ENCODE measurements around the gene GGCX. TPM values are rescaled to one million over a fixed set of nuclear protein-coding genes. Genes with fewer than 3 reads are reported as not detected.
A peak's percentile ranks its signal among the peaks of the same experiment; 100 is the strongest.
"Not testable (repeated sequence)": the region's sequence is repeated elsewhere in the genome, so short reads cannot be mapped to it uniquely, and the experiment has no call there.

Gene GGCX
- 10 to 100 TPM; 17.8 to 20.3 TPM for total RNA-seq

- no peaks in the 10 kb centered on the region for H3K27me3 Mint-ChIP-seq (ENCODE audit: low read depth)
- ATAC-seq (replicated peaks in 1 of 2): peak; percentile 96 to 97
- peak within 1 kb of the TSS; percentile 96 for H3K27ac Mint-ChIP-seq
These were observed at the start of gene GGCX for GRCh38 chr2:85561280-85562212. TSS of gene GGCX (minus strand) at chr2:85561493. CDS start at chr2:85561428, 65 bp downstream.

GRCh38 chr2:85607268-85608215 lies 46.2 kb upstream of the GGCX start:
- DNase-seq (no peak), ATAC-seq (replicated peaks in 1 of 2) (no peak)
- Mint-ChIP-seq H3K27ac (no peak overlapping the region), H3K4me1 (ENCODE audit: low read depth) (peaks cover 39% of the 10 kb centered on the region), H3K9me3 (no peaks in the 10 kb centered on the region), H3K27me3 (ENCODE audit: low read depth) (no peaks in the 10 kb centered on the region), H3K36me3 (ENCODE audit: insufficient read depth in 2 of 2) (peaks cover 5 to 8% of the 10 kb centered on the region in 2 donors), H3K4me3 (no peak overlapping the region)

More at GRCh38 chr2:85561280-85562212, at the start of gene GGCX:
- no peaks in the 10 kb centered on the region for H3K9me3 Mint-ChIP-seq
- H3K36me3 Mint-ChIP-seq (ENCODE audit: insufficient read depth in 2 of 2): peaks cover 0 to 6% of the 10 kb centered on the region in 2 donors
- peaks cover 51% of the 10 kb centered on the region for H3K4me1 Mint-ChIP-seq (ENCODE audit: low read depth)
- peak; percentile 92 to 93 for DNase-seq
- peak within 1 kb of the TSS; percentile 90 to 99 for H3K4me3 Mint-ChIP-seq

DNA sequence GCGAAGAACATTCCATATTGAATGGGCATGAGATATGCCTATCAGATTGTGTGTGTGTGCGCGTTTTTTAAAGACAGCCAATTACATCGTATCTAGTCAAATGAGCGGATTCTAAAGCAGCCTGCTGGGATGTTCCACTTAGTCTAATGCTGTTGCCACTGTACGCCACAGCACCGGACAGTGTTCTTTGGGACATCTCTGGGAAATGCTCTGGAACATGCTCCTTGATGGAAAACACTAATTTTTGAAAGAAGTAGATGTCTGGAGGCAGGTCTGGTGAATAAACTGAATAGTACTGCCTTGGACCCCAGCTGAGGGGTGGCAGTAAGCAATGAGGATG lies 44.8 kb upstream of the GGCX start:
- ATAC-seq (replicated peaks in 1 of 2) (no peak), DNase-seq (no peak)
- H3K4me3 Mint-ChIP-seq: no peak overlapping the region
- H3K27ac Mint-ChIP-seq: no peak overlapping the region
- H3K9me3 Mint-ChIP-seq: no peaks in the 10 kb centered on the region
- peaks cover 45% of the 10 kb centered on the region for H3K4me1 Mint-ChIP-seq (ENCODE audit: low read depth)
- no peaks in the 10 kb centered on the region for H3K27me3 Mint-ChIP-seq (ENCODE audit: low read depth)
- peaks cover 3 to 6% of the 10 kb centered on the region in 2 donors for H3K36me3 Mint-ChIP-seq (ENCODE audit: insufficient read depth in 2 of 2)

DNA sequence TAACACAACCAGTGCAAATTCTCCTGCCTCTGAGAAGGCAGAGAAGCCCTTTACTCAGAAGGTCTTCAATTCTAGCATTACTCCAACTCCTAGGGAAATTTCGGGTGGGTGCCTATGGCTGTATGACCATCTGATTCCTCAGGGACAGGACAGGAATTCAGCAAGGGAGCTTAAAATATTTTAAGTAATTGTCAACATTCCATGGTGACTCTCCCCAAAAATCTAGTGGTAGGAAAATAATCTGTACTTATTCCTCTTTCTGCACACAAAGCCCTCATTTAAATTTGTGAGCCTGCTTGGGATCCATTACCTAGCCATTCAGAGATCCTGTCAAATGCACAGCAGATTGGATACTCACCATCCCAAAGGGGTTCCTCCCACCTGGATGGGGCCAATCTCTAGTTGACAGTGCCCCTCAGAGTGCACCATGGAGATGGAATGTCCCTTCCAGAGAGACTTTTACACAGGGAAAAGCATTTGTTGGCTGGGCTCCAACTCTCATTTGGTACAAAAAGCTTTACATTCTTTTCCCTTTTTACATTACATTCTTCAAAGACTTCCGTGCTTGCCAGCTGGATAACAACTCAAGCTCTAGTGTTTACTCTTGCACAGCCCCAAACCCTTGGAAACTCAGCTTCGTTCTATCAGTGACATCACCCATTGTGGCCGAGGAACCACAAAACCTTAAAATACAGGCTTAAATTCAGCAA lies 44.3 kb upstream of the GGCX start:
- Mint-ChIP-seq H3K36me3 (ENCODE audit: insufficient read depth in 2 of 2) (peaks cover 3 to 6% of the 10 kb centered on the region in 2 donors), H3K4me3 (no peak overlapping the region), H3K4me1 (ENCODE audit: low read depth) (peaks cover 44% of the 10 kb centered on the region), H3K9me3 (no peaks in the 10 kb centered on the region), H3K27me3 (ENCODE audit: low read depth) (no peaks in the 10 kb centered on the region), H3K27ac (no peak overlapping the region)
- DNase-seq (no peak), ATAC-seq (replicated peaks in 1 of 2) (no peak)

DNA sequence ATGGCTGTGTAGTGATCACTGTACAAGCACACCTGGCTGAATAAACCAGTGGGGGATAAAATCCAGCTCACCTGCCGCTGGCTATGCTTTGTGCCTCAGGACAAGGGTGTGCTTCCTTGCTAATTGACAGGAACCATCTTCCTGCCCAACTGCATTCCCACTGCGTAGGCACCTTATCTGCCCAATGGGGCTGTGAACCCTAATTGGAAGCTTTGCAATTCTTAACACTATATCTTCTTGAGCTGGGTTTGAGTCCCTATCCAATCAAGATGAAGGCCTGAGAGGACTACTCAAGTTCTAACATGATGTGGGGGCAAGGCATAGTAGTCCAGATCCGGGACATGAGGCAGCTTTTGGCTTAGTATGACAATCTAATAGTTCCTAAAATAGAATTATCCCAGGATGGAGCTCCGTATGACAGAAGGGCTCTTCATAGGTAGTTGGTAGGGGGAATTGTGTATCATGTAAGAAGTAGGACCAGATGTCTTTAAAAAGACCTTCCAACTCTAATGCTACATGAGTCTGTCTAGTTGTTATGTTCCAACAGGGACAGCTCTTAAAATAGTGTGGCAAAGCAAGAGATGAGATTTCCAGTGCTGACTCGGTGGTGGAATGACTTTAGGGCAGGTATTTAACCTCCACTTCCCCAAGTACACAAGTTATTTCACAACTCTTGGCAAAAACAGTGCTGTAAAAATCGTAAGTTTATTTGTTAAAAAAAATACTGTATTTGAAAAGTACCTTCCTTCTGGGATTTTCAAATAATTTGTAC lies 43.5 kb upstream of the GGCX start:
- ATAC-seq (replicated peaks in 1 of 2) (no peak), DNase-seq (no peak)
- H3K4me1 Mint-ChIP-seq (ENCODE audit: low read depth): peaks cover 39% of the 10 kb centered on the region
- peak overlapping the region; percentile 29 for H3K27ac Mint-ChIP-seq
- peaks cover 3 to 5% of the 10 kb centered on the region in 2 donors for H3K36me3 Mint-ChIP-seq (ENCODE audit: insufficient read depth in 2 of 2)
- no peaks in the 10 kb centered on the region for H3K9me3 Mint-ChIP-seq
- H3K27me3 Mint-ChIP-seq (ENCODE audit: low read depth): no peaks in the 10 kb centered on the region
- peak overlapping the region in 1 of 2 donors; percentile 22 for H3K4me3 Mint-ChIP-seq

DNA sequence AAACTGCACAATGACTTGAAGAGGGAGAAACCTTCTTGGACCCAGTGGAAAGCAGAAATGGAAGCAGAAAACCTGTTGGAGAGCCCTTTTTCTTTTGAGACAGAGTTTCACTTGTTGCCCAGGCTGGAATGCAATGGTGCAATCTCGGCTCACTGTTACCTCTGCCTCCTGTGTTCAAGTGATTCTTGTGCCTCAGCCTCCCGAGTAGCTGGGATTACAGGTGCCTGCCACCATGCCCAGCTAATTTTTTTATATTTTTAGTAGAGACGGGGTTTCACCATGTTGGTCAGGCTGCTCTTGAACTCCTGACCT lies 42.8 kb upstream of the GGCX start:
- H3K27me3 Mint-ChIP-seq (ENCODE audit: low read depth); ATAC-seq (replicated peaks in 1 of 2); H3K36me3 Mint-ChIP-seq (ENCODE audit: insufficient read depth in 2 of 2); H3K9me3 Mint-ChIP-seq; DNase-seq; H3K27ac Mint-ChIP-seq: not testable (repeated sequence)
- H3K4me1 Mint-ChIP-seq (ENCODE audit: low read depth): peaks cover 44% of the 10 kb centered on the region
- H3K4me3 Mint-ChIP-seq: peak overlapping the region in 1 of 2 donors; percentile 86

DNA sequence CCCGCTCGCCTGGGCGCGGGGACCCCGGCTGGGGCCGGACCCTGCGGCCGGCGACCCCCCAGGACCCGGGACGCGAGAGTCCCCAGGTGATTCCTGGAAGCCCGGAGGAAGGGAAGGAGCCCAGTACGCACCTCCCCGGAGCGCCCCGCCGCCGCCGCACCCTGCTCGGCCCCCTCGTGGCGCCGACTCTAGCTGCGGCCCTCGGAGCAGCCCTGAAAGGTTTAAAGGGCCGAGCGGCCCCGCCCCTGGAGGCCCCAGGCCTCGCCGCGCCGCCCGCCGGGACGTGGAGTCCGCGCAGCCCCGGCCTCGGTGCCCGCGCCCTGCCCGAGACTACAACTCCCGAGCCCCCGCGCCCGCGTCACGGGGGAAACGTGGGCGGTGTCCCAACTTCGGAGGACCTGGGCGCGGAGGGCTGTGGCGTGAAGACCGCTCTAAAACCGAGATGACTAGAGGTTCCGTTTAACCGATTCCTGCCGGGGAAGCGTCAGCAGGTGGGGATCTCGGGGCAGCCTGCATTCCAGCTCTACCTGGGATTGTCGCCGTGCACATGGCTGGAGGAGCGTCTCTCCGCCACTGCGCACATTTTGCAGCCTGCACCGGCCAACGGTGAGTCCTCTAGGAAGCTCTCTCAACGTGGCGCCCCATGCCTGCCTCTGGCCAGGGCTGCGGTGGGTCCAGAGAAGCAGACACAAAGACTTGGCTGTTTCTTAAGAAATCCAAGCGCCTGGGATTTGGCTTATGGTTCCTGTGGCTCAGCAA lies 41.4 kb upstream of the GGCX start, which contains the start of gene TMEM150A:
TMEM150A (minus strand) TSS at position 223 of the 759 bp plus-strand sequence. CDS start 750 bp downstream, outside the sequence.
- Mint-ChIP-seq H3K9me3 (no peaks in the 10 kb centered on the region), H3K27me3 (ENCODE audit: low read depth) (no peaks in the 10 kb centered on the region), H3K27ac (peak within 1 kb of the TSS; percentile 1), H3K36me3 (ENCODE audit: insufficient read depth in 2 of 2) (no peaks in the 10 kb centered on the region), H3K4me3 (peak within 1 kb of the TSS; percentile 87), H3K4me1 (ENCODE audit: low read depth) (peaks cover 49% of the 10 kb centered on the region)
- peak; percentile 97 for ATAC-seq (replicated peaks in 1 of 2)
- DNase-seq: peak; percentile 89 to 93

DNA sequence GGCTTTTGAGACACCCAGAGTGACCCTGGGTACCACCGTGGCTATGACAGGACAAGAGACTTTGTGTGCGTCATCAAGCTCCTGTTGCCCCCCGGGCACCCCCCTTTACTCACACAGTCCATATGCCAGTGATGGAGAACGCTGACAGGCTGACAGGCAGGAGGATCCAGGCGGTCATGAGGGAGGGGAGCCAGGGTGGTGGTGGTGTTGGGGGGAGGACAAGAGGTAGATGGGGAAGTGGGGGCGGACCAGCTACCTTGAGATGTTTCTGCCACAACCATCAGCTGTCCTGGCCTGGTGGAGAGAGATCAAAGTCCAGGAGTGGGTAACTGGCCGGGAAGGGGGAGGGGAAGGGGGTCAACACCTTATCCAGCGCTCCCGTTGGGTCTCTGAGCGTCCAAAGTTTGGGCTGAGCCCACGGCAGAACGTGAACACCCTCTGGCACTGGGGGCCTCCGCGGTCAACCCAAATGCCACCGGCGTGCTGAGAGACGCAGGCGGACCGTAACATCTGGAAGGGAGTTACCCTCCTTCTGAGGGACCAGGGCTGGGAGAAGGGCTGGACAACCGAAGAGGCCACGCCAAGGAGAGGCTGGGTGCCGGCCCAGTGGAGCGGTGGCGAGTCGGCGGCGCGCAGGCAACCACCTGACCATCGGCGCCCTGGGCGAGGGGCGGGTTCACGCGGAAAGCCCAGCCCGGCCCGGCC lies 40.6 kb upstream of the GGCX start:
- Mint-ChIP-seq H3K4me3 (peak overlapping the region; percentile 75 to 87), H3K4me1 (ENCODE audit: low read depth) (peaks cover 51% of the 10 kb centered on the region), H3K36me3 (ENCODE audit: insufficient read depth in 2 of 2) (no peaks in the 10 kb centered on the region), H3K9me3 (no peaks in the 10 kb centered on the region), H3K27ac (no peak overlapping the region), H3K27me3 (ENCODE audit: low read depth) (no peaks in the 10 kb centered on the region)
- no peak for DNase-seq
- ATAC-seq (replicated peaks in 1 of 2): peak; percentile 26 to 31

- DNase-seq (no peak), ATAC-seq (replicated peaks in 1 of 2) (no peak)
- Mint-ChIP-seq H3K36me3 (ENCODE audit: insufficient read depth in 2 of 2) (no peaks in the 10 kb centered on the region), H3K4me3 (peak overlapping the region; percentile 75 to 87), H3K9me3 (no peaks in the 10 kb centered on the region), H3K4me1 (ENCODE audit: low read depth) (peaks cover 58% of the 10 kb centered on the region), H3K27me3 (ENCODE audit: low read depth) (no peaks in the 10 kb centered on the region), H3K27ac (no peak overlapping the region)
These were observed 39.9 kb upstream of the GGCX start for GRCh38 chr2:85600951-85601770.

DNA sequence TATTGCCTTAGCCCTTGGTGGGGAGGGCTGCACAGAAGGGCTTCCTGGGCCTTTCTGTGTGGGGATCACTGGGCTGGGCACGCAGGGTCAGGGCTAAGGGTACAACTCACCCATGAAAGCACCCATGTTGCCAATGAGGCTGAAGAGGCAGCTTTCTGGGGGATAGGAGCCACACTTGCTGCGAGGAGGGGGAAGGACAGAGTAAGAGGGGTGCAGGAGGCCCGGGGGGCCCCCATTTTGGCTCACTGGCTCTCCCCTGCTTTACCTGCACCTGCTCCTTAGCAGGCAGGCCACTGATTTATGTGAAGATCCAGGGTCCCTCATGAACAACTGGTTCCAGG lies 38.9 kb upstream of the GGCX start:
- H3K36me3 Mint-ChIP-seq (ENCODE audit: insufficient read depth in 2 of 2): peaks cover 2 to 3% of the 10 kb centered on the region in 2 donors
- H3K9me3 Mint-ChIP-seq: no peaks in the 10 kb centered on the region
- no peak overlapping the region for H3K27ac Mint-ChIP-seq
- H3K27me3 Mint-ChIP-seq (ENCODE audit: low read depth): no peaks in the 10 kb centered on the region
- no peak overlapping the region for H3K4me3 Mint-ChIP-seq
- ATAC-seq (replicated peaks in 1 of 2) (no peak), DNase-seq (no peak)
- peaks cover 54% of the 10 kb centered on the region for H3K4me1 Mint-ChIP-seq (ENCODE audit: low read depth)
